Parathyroid adenoma (tissue), 2 donors: ENCODE results near the gene ZNF362.

Source experiments
- H2AFZ ChIP-seq: fragments of 300-600 bp; sonication (generic); one replicate; pipeline ENCODE4 v1.7.0; 2017; ENCODE audit warnings: antibody characterized with exemption, mild to moderate bottlenecking
- H3K27ac ChIP-seq: fragments of 300-600 bp; sonication (generic); one replicate; pipeline ENCODE4 v1.7.0; 2017
- H3K27me3 ChIP-seq: fragments of 300-600 bp; sonication (generic); one replicate; pipeline ENCODE4 v1.7.0; 2017; ENCODE audit warnings: low read length; ENCODE audit not compliant: control insufficient read depth, insufficient read depth
- H3K36me3 ChIP-seq: fragments of 300-600 bp; sonication (generic); one replicate; pipeline ENCODE4 v1.7.0; 2017; ENCODE audit warnings: low read length; ENCODE audit not compliant: control insufficient read depth, insufficient read depth
- H3K4me1 ChIP-seq: fragments of 300-600 bp; sonication (generic); one replicate; pipeline ENCODE4 v1.7.0; 2017; ENCODE audit warnings: control low read depth
- H3K4me2 ChIP-seq: fragments of 300-600 bp; sonication (generic); one replicate; pipeline ENCODE4 v1.7.0; 2017; ENCODE audit warnings: low read length
- H3K4me3 ChIP-seq: fragments of 300-600 bp; sonication (generic); one replicate; pipeline ENCODE4 v1.7.0; 2017; ENCODE audit warnings: low read depth, low read length
- H3K79me2 ChIP-seq: fragments of 300-600 bp; sonication (generic); one replicate; pipeline ENCODE4 v1.7.0; 2017; ENCODE audit warnings: control low read depth
- H3K9ac ChIP-seq: fragments of 300-600 bp; sonication (generic); one replicate; pipeline ENCODE4 v1.7.0; 2017; ENCODE audit warnings: mild to moderate bottlenecking
- H3K9me3 ChIP-seq: fragments of 300-600 bp; sonication (generic); one replicate; pipeline ENCODE4 v1.7.0; 2017; ENCODE audit warnings: low read length; ENCODE audit not compliant: control insufficient read depth
- CTCF ChIP-seq: fragments of 300-600 bp; sonication (generic); IDR thresholded peaks from one replicate; pipeline ENCODE4 v1.7.0; 2017; ENCODE audit warnings: antibody characterized with exemption, mild to moderate bottlenecking
- donor health status: primary hyperparathyroidism.

The ZNF362 gene

GRCh38 chr1:33277488-33278084 lies 21.3 kb downstream of the ZNF362 start:
- Histone ChIP-seq H3K4me2 (no peak overlapping the region), H3K27me3 (no peaks in the 10 kb centered on the region), H3K27ac (no peak overlapping the region), H2AFZ (no peak overlapping the region), H3K4me1 (no peaks in the 10 kb centered on the region), H3K9me3 (no peaks in the 10 kb centered on the region), H3K4me3 (no peak overlapping the region), H3K79me2 (peaks cover 3% of the 10 kb centered on the region), H3K36me3 (no peaks in the 10 kb centered on the region), H3K9ac (no peak overlapping the region)
- TF ChIP-seq CTCF, result no peak

- no peak for TF ChIP-seq CTCF
- no peak overlapping the region for H3K27ac ChIP-seq
- H3K4me3 ChIP-seq, result no peak overlapping the region
- no peaks in the 10 kb centered on the region for H3K27me3 ChIP-seq
- H2AFZ ChIP-seq, result no peak overlapping the region
- no peaks in the 10 kb centered on the region for H3K9me3 ChIP-seq
- no peaks in the 10 kb centered on the region for H3K36me3 ChIP-seq
- H3K4me1 ChIP-seq, result no peaks in the 10 kb centered on the region
- no peak overlapping the region for H3K9ac ChIP-seq
- no peaks in the 10 kb centered on the region for H3K79me2 ChIP-seq
- no peak overlapping the region for H3K4me2 ChIP-seq
These were observed 23.9 kb downstream of the ZNF362 start for GRCh38 chr1:33280091-33280661.

- no peak overlapping the region for H2AFZ ChIP-seq
- H3K9ac ChIP-seq, result no peak overlapping the region
- no peak overlapping the region for H3K4me2 ChIP-seq
- H3K9me3 ChIP-seq, result no peaks in the 10 kb centered on the region
- TF ChIP-seq CTCF, result no peak
- H3K36me3 ChIP-seq, result no peaks in the 10 kb centered on the region
- no peaks in the 10 kb centered on the region for H3K27me3 ChIP-seq
- no peak overlapping the region for H3K4me3 ChIP-seq
- no peaks in the 10 kb centered on the region for H3K79me2 ChIP-seq
- H3K4me1 ChIP-seq, result no peaks in the 10 kb centered on the region
- H3K27ac ChIP-seq, result no peak overlapping the region
These were observed 25.4 kb downstream of the ZNF362 start for GRCh38 chr1:33281554-33282303.

GRCh38 chr1:33282791-33283190 lies 26.5 kb downstream of the ZNF362 start:
- Histone ChIP-seq H2AFZ (no peak overlapping the region), H3K27me3 (no peaks in the 10 kb centered on the region), H3K9me3 (no peaks in the 10 kb centered on the region), H3K4me1 (no peaks in the 10 kb centered on the region), H3K4me3 (no peak overlapping the region), H3K4me2 (no peak overlapping the region), H3K79me2 (no peaks in the 10 kb centered on the region), H3K9ac (no peak overlapping the region), H3K36me3 (no peaks in the 10 kb centered on the region), H3K27ac (no peak overlapping the region)
- no peak for TF ChIP-seq CTCF
